ENCODE measurements around the gene TCF12.

The TCF12 gene

DNA sequence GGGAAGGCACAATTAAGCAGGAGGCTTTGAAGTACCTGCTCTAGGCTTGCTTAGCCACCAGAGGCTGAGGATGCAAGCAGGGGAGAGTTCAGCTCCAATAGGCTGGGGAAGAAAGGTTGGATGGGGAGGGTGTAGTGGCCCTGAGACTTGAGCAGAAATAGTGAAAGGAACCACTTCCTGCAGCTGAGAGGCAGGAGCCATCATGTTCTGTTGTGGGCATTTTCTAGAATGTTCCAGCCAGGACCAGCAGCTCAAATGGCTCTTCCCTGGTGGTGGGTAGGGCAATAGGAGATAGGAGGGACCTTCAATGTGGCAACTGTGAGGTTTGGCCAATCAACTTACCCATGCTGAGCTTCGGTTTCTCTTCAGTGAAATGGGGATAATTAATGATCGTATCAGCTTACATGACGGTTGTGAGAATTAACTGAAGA, 378.7 kb downstream of the TCF12 start:
- no peak for DNase-seq (ENCODE audit: low read depth in 2 of 2)

DNA sequence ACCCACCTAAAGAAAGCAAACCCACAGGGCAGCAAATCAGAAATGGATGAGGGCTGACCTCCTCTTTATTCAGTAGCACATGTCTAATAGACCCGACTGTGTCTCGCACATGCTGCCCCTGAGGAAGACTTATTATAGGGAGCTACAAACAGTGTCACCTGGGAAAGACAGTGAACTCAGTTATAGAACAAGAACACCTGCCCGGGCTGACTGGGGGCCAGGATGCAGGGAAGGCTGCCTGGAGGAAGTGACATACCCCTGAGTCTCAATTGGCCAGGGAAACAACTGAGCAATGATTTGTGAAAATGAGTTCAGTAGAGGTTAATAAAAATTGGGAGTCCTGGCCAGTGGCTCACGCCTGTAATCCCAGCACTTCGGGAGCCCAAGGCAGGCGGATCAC, 379.2 kb downstream of the TCF12 start:
- no peak for DNase-seq (ENCODE audit: low read depth in 2 of 2)

DNA sequence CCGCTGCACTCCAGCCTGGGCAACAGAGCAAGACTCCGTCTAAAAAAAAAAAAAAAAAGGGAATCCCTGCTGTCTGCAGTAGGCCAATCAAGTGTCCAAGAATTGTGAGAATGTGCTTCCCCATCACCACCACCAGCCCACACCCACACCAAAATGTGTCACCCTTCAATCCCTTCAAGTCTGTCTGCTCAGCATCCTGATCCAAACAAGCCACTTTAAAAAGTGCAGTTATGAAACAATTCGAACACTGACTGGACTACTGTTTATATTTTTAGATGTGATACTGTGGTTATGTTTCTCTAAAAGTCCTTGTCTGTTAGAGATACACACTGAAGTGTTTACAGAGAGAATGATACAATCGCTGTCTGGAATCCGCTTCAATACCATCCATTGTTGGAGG, 379.8 kb downstream of the TCF12 start:
- no peak for DNase-seq (ENCODE audit: low read depth in 2 of 2)

DNA sequence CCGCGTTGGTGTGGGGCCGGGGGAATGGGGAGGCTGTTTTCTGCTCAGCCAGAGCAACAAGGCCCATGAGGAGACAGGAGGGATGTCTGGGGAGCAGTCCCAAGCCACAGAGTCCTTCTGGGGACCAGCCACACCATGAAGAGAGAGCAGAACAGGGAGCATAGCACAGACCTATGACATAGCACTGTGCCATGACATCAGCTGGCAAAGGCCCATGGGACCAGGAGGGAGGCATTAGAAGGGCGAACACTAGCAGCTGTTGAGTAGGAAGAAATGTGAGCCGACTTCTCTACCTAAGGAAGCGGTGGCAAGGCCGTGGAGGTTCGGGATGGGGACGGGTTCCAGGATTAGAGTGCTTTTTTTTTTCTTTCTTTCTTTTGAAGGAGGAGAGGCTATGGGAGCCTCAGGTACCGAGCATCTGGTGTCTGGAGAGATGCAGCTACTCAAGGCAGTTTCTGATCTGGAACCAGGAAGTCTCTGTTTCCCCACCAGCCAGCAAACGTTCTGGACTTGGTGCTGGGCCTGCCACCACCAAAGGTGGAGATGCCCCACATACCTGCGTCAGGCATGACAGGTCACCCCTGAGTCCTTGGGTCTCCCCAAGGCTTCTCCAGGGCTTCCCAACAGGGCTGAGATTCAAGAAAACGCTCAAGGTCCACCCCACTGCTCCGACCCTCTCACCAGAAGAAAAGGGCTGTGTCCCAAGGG, 380.6 kb downstream of the TCF12 start:
- DNase-seq (ENCODE audit: low read depth in 2 of 2): no peak

DNA sequence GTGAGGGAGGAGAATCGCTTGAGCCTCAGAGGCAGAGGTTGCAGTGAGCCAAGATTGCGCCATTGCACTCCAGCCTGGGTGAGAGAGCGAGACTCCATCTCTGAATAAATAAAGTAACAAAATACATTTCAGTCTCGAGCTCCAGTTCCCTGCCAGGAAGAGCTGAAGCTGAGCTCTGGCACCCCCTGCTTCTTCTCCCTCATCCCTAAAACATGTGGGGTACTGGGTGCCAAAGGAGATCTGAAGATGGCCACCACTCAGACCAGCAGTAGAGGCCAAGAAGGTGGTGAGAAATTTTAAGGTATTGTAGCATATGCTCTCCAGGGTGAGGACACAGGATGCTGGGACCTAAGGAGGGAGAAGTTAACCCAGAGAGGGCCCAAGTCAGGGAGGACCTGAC, 382.9 kb downstream of the TCF12 start:
- DNase-seq (ENCODE audit: low read depth in 2 of 2): no peak

DNA sequence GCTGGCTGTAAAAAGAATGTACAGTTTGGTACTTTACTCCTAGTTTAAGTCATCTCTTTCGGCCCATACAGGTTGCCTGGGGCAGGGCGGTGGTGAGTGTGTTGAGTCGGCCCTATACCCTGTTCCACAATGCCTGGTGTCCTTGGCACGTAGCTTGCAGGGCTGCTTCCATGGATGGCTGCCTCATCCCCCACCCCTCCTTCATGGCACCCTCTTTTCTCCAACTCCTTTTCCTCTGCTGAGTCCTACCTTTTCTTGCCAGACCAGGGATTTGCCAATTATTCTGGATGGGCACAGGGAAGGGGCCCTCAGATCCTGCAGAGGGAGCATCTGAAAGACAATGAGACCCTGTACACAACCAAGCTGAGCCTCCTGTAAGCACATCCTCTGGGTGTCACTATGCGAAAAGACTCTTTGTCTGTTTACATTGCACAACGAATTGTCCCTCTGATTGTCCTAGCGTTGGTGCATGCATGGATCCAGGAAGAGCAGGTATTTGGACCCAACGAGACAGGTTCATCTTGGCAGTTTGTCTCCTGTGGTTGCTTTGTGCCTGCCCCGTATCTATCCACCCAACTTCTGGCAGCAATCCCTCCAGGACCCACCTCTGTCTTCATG, 384.3 kb downstream of the TCF12 start:
- no peak for DNase-seq (ENCODE audit: low read depth in 2 of 2)

DNA sequence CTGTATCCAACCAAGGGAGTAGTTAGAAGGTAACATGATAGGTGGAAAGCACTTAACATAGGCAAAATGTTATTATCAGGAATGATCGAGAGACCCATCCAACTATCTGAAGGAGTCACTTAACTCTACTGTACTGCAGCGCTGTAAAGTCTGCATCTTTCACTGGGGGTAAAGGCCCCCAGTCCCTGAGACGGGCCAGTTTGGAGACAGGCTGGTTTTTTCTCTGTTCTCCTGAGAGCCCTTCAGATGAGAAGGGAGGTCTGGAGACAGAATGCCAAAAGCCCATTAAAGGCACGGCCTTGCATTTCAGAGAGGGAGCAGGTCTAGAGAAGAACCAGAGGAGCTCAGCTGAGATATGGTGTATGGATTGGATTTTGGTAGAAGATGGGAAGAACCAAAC, 386.6 kb downstream of the TCF12 start:
- DNase-seq (ENCODE audit: low read depth in 2 of 2): no peak

DNA sequence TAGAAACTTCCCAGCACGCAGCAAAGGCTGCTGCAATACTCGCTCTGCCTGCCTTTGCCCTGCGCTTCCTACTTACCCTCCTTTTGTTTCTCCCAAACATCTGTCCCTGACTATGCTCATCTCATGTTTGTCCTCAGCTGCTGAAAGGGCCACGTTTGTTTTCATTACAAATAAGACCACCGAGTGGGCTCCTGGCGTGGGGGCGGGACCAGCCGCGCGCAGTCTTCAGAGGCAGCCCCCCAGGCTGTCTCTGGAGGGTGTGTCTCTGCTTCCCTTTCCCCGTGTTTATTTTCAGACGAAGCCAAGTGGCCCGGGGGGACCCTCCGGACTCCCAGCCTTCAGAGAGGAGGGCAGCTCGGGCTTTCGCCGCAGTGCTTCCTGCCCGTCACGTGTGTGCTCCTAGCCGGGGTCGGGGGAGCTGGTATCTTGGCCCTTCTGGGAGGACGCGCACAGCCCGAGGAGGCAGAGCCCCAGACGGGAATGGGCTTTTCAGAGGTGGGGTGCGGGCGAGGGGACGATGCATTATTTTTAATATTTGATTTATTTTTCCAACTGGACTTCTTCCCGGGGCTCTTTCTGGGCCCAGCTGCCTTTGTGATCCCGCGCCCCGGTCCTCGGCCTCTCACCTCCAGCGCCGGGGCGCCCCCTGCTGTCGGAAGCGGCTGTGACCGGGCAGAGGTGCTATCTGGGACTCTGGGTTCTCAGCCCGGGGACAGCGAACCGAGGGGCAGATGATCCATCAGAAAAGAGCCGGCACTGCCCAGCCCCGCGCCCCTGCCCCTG, 387.9 kb downstream of the TCF12 start:
- DNase-seq (ENCODE audit: low read depth in 2 of 2): peak; percentile 55 to 93

DNA sequence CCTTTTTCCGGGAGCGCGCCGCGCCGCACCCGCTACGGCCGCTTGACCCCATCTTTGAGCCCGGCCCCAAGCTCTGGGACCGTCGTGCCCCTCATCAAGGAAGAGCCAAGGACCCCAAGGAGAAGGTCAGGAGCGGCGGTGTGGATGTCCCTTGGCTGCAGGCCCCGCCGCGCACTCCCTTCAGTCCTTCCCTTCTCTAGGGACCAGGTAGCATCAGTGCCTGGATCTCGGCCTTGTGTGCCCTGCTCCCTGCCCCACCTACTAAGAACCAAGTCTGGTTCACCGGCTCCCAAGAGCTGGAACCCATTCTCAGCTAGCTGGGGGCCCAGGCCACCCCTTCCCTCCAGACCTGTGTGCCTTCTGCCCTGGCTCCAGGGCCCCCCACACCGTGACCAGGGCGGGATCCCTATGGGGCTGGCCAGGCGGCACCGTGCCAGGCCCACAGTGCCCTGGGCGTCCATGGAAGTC, 388.5 kb downstream of the TCF12 start:
- DNase-seq (ENCODE audit: low read depth in 2 of 2): no peak

DNA sequence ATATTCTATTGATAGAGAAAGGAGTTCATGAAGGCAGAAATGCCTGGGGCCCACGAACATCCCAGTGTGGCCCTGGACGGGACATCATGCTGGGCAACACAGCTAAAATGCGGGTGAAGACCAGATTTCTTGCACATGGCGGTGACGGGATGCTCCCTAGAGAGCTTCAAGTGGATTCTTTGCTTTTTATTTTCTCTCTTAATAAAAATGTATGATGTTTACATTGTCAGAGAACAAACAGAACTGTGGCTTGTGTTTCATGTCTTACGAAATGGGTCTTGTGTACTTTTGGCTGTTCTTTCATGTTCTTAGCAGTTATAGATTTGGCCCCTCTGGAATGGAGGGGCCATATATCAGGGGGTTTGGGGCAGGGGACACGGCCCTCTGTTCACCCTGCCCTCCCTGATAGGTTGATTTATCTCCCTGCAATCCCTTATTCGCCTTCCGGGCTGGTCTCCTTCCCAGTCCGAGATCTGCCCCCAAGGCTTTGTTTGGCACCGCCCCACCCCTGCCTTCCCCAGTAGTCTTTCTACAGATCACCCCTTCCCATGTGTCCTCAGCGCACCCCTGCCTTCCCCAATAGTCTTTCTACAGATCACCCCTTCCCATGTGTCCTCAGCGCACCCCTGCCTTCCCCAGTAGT, 389.2 kb downstream of the TCF12 start:
- DNase-seq (ENCODE audit: low read depth in 2 of 2): no peak

DNA sequence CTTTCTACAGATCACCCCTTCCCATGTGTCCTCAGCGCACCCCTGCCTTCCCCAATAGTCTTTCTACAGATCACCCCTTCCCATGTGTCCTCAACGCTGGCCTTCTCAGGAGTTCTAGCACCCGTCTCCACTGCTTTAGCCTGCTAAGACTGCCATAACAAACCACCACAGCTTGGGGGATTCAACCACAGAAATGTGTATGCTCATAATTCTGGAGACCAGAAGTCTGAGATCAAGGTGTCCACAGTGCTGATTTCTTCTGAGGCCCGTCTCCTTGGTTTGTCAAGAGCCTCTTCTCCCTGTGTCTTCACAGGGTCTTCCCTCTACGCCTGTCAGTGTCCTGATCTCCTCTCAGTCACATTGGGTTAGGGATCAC, 389.7 kb downstream of the TCF12 start:
- DNase-seq (ENCODE audit: low read depth in 2 of 2): no peak

DNA sequence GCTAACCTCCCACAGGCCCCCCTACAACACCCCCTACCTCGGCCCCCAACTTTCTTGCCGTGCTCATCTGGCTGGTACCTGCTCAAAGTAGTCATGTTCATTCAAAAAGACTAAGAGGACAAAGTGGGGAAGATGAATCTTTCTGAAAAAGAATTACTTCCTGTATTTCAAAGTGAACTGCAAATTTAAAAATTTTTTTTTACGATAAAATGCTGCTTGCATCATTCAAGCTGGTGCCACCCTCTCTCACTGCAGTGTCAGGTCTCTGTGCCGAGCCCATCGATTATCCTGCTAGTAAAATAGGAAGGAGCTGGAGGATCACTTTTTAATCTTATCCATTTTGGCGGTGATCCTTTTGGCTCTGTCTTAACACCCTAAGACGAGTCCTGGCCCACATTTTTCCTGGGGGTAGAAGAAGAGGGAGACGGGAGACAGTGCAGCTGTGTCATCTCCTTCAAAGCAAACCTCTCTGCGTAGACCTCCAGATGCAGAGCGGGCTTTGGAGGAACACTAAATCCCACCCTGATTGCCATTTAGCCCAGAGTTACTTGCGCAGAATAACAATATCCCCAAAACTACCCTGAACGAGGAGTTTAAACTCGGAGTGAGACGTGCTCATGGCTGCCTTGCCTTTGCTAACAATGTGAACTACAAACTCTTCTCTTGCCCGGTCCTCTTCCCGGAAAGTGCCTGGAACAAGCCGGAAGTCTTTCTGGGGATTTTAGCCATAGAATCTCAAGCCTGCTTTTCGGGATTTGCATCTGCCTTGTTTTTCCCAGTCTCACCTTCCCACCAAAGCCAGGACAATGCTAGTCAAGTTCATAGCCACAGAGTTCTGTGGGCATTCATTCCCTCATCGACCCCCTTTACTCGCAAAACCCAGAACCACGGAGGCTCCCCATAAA, 391.7 kb downstream of the TCF12 start:
- no peak for DNase-seq (ENCODE audit: low read depth in 2 of 2)

DNA sequence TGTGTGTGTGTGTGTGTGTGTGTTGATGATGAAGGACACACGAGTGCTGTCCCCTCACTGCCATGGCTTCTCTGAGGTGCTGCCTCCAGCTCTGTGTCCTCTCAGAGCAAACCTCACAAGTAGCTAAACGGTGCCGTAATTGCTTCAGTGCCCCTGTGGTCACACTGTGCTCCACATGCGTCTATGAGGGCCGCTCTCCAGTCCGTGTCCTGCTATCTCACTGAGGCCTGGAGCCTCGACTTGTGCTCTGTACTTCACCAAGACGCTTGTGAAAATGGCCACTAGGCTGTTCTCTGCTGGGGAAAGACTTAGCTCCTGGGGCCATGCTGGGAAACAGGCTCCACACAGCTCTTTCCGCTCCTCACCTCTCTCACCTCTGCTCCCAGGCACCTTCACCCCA, 392.4 kb downstream of the TCF12 start:
- DNase-seq (ENCODE audit: low read depth in 2 of 2): no peak

DNA sequence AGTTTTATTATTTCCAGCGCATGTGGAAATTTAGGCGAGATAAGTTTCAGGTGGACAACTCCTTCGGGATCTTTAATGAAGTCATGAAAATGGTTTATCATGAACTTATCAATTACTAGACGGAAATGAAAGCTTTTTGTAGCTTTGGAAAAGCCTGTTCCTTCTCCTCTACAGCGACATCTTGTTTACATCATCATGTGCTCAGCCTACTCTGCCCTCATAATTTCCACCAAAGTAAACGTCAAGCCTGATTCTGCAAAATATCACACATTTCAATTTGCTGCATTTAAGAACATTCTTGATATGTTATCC, 393.5 kb downstream of the TCF12 start:
- DNase-seq (ENCODE audit: low read depth in 2 of 2): no peak

DNA sequence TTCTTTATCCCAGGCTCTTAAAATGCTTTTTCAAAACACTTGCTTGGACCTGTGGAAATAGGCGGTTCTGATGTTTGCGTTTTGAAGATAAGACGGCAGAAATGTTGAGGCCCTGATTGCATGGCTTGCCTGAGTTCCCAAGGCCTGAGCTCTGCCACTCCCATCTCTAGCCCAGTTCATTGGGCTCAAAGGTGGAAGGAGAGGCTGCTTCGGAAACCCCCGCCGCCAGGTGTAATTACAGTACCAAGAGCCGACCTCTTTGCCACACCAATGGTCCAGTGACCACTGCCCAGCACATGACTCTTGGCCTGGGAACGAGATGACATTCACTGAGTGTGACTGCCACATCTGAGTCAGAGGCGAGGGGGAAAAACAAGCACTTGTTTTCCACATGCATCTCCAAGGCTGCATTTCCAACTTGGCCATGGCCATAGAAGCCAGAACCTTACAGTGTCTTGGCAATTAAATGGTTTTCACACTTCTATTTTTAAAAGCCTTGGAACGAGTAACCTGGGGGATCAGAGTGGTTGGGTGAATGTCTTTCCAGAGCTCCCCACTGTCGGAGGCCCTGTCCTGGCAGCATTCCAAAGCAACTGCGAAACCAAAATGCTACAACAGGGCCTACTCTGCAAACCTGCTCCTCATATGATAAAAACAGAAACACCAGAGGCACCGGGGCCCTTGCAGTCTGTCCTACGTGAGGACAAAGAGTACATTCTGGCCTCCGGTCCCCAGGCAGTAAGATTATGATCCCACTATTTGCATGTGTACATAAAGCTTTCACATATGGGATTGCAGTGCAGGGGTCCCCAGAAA, 394.1 kb downstream of the TCF12 start:
- no peak for DNase-seq (ENCODE audit: low read depth in 2 of 2)

DNA sequence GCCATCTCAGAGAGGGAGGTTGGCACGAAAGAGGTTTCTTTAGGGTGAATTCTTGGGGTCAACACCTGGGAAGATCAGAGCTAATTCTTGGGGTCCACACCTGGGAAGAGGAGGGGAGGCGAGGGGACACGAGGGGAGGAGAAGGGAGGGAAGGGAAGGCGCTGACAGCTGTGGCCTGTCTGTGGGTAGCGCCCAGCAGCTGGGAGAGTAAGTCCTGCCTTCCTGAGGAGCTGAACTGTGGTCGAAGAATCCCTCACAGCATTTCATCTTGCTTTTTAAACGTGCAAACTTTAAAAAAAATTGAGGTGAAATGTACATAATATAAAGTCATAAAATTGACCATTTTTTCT, 394.7 kb downstream of the TCF12 start:
- no peak for DNase-seq (ENCODE audit: low read depth in 2 of 2)

DNA sequence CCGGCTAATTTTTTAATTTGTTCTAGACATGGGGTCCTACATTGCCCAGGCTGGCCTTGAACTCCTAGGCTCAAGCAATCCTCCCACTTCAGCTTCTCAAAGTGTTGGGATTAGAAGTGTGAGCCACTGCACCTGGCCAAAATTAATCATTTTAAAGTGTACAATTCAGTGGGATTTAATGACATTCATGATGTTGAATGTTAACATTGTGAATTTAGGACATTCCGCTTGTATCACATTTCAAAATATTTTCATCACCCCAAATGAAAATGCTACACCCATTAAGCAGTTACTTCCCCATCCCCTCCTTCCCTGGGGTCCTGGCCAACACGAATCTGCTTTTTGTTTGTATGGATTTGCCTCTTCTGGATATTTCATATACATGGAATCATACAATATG, 395.8 kb downstream of the TCF12 start:
- DNase-seq (ENCODE audit: low read depth in 2 of 2): no peak

DNA sequence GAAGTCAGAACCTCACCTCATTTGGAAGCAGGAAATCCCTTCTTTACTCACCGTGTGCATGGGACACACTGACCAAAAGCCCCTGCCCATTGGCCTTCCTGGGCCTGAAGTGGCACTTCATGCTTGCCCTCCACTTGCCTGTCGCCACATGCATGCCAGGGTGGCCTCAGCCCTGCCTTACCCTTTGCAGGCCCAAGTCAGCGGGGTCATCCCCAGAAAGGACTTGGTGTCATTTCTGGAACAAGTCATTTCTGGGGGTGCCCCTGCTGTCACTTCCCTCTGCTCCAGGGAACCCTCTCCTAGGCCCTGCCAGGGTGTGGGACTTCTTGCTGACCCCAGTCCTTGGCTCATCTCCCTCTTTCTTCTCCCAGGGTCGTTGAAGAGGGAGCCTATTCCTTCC, 398.0 kb downstream of the TCF12 start:
- DNase-seq (ENCODE audit: low read depth in 2 of 2): no peak

DNA sequence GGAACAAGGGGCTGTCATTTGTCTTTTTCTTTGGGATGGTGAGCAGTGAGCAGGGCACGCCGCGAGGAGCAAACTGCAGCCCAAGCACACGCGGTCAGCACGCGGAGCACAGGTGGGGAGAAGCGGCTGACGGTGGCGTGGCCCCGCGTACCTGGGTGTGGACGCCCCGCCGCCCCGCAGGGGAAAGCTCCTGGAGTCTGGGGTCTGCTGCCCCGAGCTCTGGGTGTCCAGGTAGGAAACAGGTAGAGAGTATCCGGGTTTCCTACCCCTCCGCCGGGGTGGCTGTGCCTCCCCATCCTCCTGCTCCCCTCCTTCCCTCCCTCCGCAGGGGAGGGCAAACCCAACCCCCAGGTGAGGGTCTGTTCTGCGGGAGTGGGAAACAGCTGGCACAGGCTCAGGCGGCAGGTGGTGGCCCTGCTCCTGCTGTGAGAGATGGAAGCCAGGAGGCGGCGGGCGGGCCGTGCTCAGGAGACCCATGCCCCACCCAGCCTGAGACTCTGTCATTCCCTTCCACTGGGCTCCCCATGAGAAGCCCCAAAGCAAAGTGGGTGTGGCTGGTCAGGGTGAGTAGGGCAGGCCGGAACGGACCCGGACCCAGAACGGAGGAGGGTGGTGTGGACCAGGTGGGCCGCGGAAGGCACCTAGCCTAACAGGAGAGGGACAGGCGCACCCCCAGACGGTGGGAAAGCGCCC, 400.9 kb downstream of the TCF12 start:
- DNase-seq (ENCODE audit: low read depth in 2 of 2): no peak

DNA sequence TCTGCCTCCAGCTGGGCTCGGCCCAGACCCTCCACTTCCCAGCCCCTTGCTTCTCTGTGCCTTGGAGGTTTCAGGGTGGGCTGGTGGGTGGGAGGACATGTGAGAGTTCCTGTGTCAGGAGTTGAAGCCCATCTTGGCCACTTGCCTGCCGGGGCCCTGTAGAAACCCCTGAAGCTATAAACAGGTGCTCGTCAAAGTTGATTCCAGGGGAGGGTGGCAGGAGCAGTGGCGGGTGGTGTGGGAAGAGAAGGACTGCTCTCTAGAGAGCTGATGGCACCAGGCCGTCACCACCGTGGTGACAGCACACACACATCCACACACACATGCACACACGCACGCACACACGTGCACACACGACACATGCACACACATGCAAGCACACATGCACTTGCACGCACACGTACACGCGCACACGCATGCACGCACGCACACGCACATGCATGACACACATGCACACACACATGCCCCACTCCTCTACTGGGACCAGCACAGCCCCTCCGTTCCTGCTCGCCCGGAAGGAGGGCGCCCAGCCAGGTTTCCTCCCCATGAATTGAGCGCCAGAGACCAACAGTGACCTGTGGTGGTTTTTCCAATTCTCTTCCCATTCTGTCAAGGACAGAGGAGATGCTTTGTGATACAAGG, 401.6 kb downstream of the TCF12 start:
- DNase-seq (ENCODE audit: low read depth in 2 of 2): no peak

Data from stimulated activated CD4-positive, alpha-beta T cell treated with anti-CD3 and anti-CD28 coated beads, Interleukin-1b, Interleukin-23, amount 100 ng/mL, for 1 hour (primary cell).